Hematopoietic multipotent progenitor cell treated with erythropoietin and hydrocortisone succinate and interleukin-3 and kit ligand, for 8 days (in vitro differentiated cells): Measurements from ENCODE around the gene SNX18.

ENCODE experiments used
- DNase-seq: peaks from one replicate; pipeline ENCODE4 v3.0.0-alpha.2; 2015

Gene SNX18

DNA sequence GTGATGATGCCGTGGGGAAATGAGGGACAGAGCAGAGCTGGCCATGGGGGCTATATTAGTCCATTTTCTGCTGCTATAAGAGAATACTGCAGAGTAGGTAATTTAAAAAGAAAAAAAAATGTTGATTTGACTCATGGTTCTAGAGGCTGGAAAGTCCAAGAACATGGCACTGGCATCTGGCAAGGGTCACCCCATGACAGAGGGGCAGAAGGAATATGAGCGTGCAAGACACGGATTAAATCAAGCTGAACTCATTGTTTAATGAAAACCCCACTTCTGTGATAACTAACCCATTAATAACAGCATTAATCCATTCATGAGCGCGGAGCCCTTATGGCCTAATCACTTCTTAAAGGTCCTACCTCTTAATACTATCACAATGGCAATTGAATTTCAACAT, 68.8 kb downstream of the SNX18 start:
- no peak for DNase-seq

DNA sequence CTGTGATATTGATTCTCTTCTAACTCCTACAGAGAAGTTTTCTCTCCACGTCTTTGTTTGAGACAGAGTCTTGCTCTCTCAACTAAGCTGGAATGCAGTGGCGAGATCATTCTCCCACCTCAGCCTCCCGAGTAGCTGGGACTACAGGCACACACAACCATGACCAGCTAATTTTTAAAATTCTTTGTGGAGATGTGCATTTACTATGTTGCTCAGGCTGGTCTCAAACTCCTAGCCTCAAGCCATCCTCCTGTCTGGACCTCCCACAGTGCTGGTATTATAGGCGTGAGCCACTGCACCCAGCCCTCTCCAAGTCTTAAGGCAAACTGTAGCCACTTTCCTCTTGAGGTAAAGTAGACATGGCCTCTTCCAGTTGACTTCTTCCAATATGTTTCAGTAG, 72.2 kb downstream of the SNX18 start:
- DNase-seq: no peak

DNA sequence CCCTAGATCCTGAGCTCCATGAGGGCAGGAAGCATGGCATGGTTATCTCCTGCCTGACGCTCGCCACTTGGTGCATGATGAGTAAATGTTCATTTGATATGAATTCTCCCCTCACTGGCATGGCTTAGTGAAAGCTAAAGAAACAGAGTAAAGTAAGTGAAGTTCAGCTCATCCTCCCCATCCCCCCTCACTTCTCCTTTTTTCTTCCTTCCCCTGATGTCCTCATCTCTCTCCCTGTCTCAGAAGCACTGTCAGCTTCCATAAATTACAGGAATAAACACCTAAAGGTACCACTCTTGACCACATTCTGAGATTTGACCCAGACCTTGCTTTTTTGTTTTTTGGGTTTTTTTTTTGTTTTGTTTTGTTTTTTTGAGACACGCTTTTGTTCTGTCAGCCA, 73.3 kb downstream of the SNX18 start:
- no peak for DNase-seq

DNA sequence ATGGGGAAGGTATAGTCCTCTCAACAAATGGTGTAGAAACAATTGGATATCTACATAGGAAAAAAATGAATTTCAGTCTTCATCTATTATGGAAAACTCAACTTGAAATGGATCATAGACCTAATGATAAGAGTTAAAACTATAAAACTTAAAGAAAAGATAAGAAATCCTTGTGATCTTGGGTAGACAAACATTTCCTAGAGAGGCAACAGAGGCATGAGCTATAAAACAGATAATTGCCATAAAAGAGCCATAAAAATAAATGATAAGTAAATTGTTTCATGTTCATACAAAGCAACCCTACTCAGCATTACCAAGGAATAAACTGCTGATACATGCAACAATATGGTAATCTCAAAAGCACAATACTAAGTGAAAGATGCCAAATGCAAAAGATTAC, 76.2 kb downstream of the SNX18 start:
- DNase-seq: no peak

DNA sequence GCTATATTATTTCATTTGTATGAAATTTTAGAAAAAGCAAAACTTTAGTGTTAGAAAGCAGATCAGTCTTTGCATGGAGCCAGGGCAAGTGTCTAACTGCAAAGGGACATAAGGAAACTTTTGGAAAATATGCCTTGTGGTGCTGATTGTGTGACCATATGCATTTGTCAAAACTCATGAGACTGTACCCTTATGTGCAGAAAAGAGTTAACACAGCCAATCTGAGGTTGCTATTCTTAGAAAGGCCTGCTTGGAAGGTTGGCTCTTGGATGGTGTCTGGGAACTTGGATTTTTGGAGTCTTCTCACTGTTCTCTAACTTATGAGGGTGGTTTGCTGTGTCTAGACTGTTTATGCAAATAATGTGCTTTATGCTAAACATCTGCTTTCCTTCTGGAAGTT, 76.6 kb downstream of the SNX18 start:
- no peak for DNase-seq

DNA sequence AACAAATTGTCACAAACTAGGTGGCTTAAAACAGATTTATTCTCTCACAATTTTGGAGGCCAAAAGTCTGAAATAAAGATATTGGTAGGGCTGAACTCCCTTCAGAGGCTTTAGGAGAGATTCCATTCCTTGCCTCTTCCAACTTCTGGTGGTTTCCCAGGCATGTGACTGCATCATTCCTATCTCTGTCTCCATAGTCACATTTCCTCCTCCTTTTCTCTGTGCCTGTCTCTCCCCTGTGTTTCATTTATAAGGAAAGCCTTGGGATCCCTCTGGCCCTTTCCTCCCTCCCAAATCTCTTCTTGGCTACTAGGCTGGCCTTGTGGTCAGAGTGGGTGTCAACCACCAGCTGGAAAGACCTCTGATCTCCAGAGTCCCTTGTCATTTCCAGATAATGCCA, 78.2 kb downstream of the SNX18 start:
- DNase-seq: no peak
